HL-60 (cell line): Measurements from ENCODE around the gene PRKX.
"Not testable (repeated sequence)": the region's sequence is repeated elsewhere in the genome, so short reads cannot be mapped to it uniquely, and the experiment has no call there.

Experiments
- DNase-seq, 2 experiments: peaks; one replicate each; pipeline ENCODE4 v3.0.0-alpha.2; 2010 to 2020; ENCODE audit warnings: low read depth in 1 of 2, low spot score in 1 of 2
- H3K27ac ChIP-seq: fragments of 250-450 bp; sonication (Bioruptor Pico); replicated peaks from 2 replicates; pipeline ENCODE4 v1.5.1; 2020; ENCODE audit warnings: mild to moderate bottlenecking, moderate library complexity
- H3K27me3 ChIP-seq: fragments of 250-450 bp; sonication (Bioruptor Pico); 2 replicates; pipeline ENCODE4 v1.5.1; 2021; ENCODE audit warnings: mild to moderate bottlenecking, moderate library complexity; ENCODE audit not compliant: insufficient read depth, poor library complexity, severe bottlenecking
- H3K4me3 ChIP-seq: replicated peaks from 2 replicates; pipeline ENCODE4 v1.5.1; 2011; ENCODE audit warnings: mild to moderate bottlenecking, control low read depth, low read length; ENCODE audit not compliant: insufficient read depth
- CTCF ChIP-seq: IDR thresholded peaks from one replicate; pipeline ENCODE4 v1.5.1; 2011; ENCODE audit warnings: low read length, control low read depth, inconsistent platforms; ENCODE audit not compliant: insufficient read depth
- GABPA ChIP-seq: IDR thresholded peaks from 2 replicates; pipeline ENCODE4 v1.6.1; 2012; ENCODE audit warnings: low read depth
- POLR2AphosphoS5 ChIP-seq: IDR thresholded peaks from 2 replicates; pipeline ENCODE4 v1.6.1; 2012; ENCODE audit warnings: low read depth
- REST ChIP-seq: IDR thresholded peaks from 2 replicates; pipeline ENCODE4 v1.6.1; 2012; ENCODE audit warnings: low read depth; ENCODE audit not compliant: insufficient replicate concordance
- SPI1 ChIP-seq: IDR thresholded peaks from 2 replicates; pipeline ENCODE4 v1.6.1; 2012; ENCODE audit warnings: low read depth, mild to moderate bottlenecking, borderline replicate concordance

Gene PRKX

GRCh38 chrX:3611744-3612143, 101.7 kb downstream of the PRKX start:
- not testable (repeated sequence) for DNase-seq, H3K27me3 ChIP-seq, H3K27ac ChIP-seq, H3K4me3 ChIP-seq

- DNase-seq, result no peak
- no peak for TF ChIP-seq SPI1
- TF ChIP-seq REST, result no peak
- no peak for TF ChIP-seq GABPA
- TF ChIP-seq CTCF, result no peak
- no peak for TF ChIP-seq POLR2AphosphoS5
- Histone ChIP-seq H3K27ac (no peak overlapping the region), H3K27me3 (no peaks in the 10 kb centered on the region), H3K4me3 (no peak overlapping the region)
Observed at GRCh38 chrX:3609810-3610209, 103.6 kb downstream of the PRKX start.

- DNase-seq, result no peak
- no peak overlapping the region for H3K27ac ChIP-seq
- TF ChIP-seq POLR2AphosphoS5, result no peak
- TF ChIP-seq REST, result no peak
- TF ChIP-seq CTCF, result no peak
- no peak for TF ChIP-seq SPI1
- no peak for TF ChIP-seq GABPA
- no peak overlapping the region for H3K4me3 ChIP-seq
- H3K27me3 ChIP-seq, result no peaks in the 10 kb centered on the region
Observed at GRCh38 chrX:3603026-3603661, 110.3 kb downstream of the PRKX start.

- no peak for TF ChIP-seq GABPA
- no peak for TF ChIP-seq CTCF
- no peak for TF ChIP-seq SPI1
- no peak for TF ChIP-seq POLR2AphosphoS5
- TF ChIP-seq REST, result no peak
- no peaks in the 10 kb centered on the region for H3K27me3 ChIP-seq
- no peak overlapping the region for H3K4me3 ChIP-seq
- H3K27ac ChIP-seq, result no peak overlapping the region
- DNase-seq, result no peak
Observed at GRCh38 chrX:3599802-3600430, 113.5 kb downstream of the PRKX start.
